ENCODE measurements around the gene SPI1.

- no peak for TF ChIP-seq POLR2A (IDR thresholded peaks at IDR 0.05)
- TF ChIP-seq, protein P1, sequence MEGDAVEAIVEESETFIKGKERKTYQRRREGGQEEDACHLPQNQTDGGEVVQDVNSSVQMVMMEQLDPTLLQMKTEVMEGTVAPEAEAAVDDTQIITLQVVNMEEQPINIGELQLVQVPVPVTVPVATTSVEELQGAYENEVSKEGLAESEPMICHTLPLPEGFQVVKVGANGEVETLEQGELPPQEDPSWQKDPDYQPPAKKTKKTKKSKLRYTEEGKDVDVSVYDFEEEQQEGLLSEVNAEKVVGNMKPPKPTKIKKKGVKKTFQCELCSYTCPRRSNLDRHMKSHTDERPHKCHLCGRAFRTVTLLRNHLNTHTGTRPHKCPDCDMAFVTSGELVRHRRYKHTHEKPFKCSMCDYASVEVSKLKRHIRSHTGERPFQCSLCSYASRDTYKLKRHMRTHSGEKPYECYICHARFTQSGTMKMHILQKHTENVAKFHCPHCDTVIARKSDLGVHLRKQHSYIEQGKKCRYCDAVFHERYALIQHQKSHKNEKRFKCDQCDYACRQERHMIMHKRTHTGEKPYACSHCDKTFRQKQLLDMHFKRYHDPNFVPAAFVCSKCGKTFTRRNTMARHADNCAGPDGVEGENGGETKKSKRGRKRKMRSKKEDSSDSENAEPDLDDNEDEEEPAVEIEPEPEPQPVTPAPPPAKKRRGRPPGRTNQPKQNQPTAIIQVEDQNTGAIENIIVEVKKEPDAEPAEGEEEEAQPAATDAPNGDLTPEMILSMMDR (IDR thresholded peaks at IDR 0.05): no peak
These were observed 46.0 kb downstream of the SPI1 start for GRCh38 chr11:47332303-47332711.

All from body of pancreas (tissue), 4 donors.